ENCODE data around the gene CCNB2.

DNA sequence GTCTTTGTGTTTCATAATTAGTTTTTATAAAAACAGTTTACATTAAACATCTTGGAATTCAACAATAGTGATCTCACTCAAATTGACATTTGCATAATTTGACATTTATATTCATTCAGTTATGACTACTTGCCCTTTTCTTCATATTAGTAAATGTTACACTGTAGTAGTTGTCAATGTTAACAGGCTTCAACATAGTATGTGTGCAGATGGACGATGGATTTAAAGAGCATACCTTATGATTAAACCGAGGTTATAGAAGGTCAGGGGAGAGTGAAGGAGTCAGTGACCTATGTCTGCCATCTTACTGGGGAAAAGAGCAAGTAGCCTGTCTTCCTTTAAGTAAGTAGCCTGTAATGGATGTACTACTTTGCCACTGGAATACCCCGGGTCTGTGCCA, 8.5 kb upstream of the CCNB2 start:
- TF ChIP-seq, protein P1, sequence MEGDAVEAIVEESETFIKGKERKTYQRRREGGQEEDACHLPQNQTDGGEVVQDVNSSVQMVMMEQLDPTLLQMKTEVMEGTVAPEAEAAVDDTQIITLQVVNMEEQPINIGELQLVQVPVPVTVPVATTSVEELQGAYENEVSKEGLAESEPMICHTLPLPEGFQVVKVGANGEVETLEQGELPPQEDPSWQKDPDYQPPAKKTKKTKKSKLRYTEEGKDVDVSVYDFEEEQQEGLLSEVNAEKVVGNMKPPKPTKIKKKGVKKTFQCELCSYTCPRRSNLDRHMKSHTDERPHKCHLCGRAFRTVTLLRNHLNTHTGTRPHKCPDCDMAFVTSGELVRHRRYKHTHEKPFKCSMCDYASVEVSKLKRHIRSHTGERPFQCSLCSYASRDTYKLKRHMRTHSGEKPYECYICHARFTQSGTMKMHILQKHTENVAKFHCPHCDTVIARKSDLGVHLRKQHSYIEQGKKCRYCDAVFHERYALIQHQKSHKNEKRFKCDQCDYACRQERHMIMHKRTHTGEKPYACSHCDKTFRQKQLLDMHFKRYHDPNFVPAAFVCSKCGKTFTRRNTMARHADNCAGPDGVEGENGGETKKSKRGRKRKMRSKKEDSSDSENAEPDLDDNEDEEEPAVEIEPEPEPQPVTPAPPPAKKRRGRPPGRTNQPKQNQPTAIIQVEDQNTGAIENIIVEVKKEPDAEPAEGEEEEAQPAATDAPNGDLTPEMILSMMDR (IDR thresholded peaks at IDR 0.05; ENCODE audit: low read depth, low read length), result no peak
- TF ChIP-seq EZH2phosphoT487 (IDR thresholded peaks at IDR 0.05; ENCODE audit: low read depth), result no peak
